NAMALWA (cell line): Measurements from ENCODE around the gene NELL2.

Experiments
- DNase-seq: peaks from one replicate; pipeline ENCODE4 v3.0.0-alpha.2; 2015; ENCODE audit warnings: low spot score

NELL2 gene

DNA sequence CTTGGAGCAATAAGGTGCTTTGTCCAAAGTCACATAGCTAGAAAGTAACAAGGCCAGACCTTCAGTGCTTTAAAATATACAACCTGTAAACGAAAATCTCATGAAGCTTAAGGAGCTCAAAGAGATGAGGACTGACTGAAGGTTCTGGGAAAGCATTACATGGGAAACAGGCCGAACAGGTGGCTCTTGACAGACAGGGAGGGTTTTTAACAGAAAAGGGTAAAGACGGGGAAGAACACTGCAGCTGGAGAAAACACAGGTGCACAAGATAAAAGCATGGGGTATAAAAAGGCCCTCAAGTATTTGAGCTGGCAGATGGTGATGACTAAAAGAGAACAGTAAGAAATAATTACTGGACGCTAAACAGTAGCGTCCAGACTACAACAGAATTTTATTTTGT, 257.2 kb downstream of the NELL2 start:
- peak; percentile 11 for DNase-seq

- no peak for DNase-seq
Observed at GRCh38 chr12:44616402-44616801, 259.7 kb downstream of the NELL2 start.

DNA sequence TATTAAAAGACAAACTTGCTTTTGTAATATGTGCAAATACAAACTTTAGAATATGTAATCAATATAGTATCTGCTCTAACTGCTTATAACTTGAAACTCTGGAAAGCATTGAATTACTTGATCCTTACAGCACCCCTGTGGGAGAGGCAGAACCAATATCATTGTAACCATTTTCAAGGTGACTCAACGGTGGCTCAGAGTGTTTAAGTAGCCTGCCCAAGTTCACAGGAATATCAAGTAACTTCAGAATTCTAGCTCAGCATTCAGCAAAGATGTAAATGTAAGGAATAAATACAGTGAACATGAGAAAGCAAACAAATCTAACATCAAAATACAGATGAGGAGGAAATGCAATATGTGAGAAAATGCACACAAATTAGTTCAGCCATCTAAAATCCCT, 264.6 kb downstream of the NELL2 start:
- DNase-seq: no peak

DNA sequence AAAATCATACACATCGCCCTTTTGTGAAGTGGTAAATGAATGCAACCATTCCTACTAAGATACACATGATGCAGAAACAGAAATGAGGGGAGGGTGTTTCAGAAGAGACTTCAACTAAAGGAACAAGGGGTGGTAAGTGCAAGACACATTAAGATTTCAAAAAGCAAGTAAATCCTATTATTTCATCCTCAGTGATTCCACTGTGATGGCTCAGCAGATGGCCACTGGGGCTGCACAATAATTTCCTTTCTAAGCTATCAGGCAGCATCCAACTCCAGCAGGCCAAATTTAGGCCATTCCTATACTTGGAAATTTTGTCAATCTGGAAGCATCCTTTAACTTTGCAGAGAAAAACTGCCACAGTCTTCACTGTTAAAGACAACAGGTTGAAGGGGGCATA, 272.4 kb downstream of the NELL2 start:
- DNase-seq: no peak

DNA sequence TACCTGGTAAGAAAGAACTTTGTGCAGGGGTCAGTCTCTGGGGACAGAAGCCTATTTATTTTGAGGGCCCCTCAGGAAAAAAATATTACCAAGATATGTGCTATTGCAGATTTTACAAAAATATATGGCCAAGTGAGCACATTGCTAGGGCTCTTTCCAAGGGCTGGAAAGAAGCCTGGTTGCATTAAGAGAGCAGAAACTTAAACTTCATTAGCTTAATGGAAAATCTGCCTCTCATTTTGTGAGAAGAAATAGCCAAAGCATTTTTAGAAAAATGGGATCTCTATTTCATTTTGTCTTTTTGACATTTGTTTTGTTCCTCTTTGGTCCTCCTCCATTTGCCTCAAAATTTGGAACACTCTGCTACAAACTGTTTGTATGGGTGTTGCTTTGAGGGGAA, 283.5 kb downstream of the NELL2 start:
- DNase-seq: no peak

GRCh38 chr12:44589697-44590096, 286.4 kb downstream of the NELL2 start:
- DNase-seq: no peak

DNA sequence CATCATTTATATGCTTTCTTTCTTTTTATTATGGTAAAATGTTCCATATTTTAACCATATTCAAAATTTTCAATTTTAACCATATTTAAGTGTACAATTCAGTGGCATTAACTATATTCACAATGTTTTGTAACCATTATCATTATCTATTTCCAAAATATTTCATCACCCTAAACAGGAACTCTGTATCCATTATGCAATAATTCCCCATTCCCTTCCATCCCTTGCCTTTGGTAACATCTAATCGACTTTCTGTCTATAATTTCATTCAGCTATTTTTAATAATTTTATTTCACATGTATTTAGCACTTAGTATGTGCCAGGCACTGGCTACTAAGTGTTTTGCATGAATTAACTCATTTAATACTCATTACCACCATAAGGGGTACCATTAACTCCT, 287.5 kb downstream of the NELL2 start:
- no peak for DNase-seq

- DNase-seq: no peak
Observed at GRCh38 chr12:44584625-44585024, 291.5 kb downstream of the NELL2 start.

DNA sequence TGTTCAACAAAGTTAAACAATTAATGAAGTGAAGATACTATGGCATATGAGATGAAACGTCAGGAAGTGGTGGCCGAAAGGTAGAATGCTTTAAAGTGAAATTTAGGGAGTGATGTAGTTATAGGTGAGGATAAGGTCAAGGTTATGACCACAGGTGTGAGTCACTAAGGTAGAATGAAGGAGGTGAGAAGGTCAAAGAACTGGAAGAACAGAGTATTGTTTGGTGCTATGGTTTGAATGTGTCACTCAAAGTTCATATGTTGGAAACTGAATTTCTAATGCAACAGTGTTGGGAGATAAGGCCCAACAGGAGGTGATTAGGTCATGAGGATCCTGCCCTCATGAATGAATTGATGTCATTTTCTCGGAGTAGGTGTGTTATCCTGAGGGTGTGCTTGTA, 293.6 kb downstream of the NELL2 start:
- DNase-seq: no peak

- DNase-seq: no peak
Observed at GRCh38 chr12:44581642-44582242, 294.4 kb downstream of the NELL2 start.

GRCh38 chr12:44574586-44574985, 301.5 kb downstream of the NELL2 start:
- no peak for DNase-seq

GRCh38 chr12:44573723-44574122, 302.4 kb downstream of the NELL2 start:
- DNase-seq: no peak

DNA sequence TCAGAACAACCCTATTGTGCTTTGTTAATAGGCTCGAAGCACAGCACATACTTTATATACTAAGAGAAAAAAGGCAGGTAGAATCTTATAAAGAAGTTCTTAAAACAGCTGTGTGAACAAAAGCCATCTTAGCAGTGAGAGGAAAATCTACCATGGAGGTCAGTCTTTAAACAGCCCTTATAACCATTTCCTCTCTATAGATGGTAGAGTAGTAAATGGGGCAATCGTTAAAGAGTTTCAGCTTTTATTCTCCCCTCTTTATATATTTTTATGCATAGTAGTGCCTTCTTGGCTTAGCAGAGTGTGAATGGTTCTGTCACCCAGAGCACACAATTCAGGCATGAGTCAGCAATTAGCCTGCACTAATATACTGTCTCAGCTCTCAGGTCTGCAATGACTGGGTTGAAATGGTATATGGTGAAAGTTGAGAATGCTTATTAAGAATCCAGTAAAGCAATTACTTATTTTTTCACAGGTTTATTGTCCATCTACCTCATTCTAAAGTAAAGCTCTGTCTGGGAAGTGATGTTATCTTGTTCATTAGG, 305.0 kb downstream of the NELL2 start:
- DNase-seq: no peak

DNA sequence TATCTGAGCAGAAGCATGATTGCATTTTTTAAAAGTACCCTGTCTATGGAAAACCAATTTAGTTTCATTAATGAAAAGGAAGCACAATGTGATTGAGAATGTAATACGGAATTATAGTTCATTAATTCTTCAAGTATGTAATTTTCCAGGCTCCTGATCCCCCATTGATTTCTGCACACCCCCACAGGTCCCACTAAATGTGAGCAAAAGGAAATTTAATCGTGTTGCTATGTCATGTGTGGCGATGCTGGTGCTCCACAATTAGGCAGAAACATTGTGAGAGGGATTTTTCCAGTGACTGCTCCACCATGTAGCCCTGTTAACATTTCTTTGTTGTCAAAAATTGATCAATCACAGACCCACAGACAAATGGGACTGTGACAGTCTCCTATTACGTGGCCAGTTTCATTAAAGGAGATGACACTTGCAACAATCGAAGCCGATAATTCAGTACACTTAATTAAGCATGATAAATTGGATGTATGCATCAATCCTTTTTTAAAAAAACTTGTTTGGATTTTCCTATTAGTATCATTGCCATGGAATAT, 306.0 kb downstream of the NELL2 start:
- no peak for DNase-seq

DNA sequence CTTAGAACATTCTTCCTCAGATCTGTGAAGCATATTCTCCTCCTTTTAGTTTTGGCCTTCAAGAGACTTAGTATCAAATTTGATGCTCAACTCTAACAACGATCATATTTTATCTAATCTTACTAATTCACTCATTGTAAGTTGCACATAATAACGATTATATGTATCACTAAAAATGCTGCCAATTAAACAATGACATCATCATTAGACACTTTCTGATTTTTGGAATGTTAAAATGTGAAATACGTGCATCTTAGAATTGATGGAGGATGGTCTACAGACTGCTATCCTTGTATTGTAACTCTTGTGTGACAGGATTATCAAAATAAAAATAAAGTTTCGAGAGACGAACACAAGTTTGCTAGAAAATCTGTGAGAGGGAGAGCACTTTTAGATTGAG, 311.0 kb downstream of the NELL2 start:
- DNase-seq: no peak

- no peak for DNase-seq
Observed at GRCh38 chr12:44563486-44563885, 312.6 kb downstream of the NELL2 start.

DNA sequence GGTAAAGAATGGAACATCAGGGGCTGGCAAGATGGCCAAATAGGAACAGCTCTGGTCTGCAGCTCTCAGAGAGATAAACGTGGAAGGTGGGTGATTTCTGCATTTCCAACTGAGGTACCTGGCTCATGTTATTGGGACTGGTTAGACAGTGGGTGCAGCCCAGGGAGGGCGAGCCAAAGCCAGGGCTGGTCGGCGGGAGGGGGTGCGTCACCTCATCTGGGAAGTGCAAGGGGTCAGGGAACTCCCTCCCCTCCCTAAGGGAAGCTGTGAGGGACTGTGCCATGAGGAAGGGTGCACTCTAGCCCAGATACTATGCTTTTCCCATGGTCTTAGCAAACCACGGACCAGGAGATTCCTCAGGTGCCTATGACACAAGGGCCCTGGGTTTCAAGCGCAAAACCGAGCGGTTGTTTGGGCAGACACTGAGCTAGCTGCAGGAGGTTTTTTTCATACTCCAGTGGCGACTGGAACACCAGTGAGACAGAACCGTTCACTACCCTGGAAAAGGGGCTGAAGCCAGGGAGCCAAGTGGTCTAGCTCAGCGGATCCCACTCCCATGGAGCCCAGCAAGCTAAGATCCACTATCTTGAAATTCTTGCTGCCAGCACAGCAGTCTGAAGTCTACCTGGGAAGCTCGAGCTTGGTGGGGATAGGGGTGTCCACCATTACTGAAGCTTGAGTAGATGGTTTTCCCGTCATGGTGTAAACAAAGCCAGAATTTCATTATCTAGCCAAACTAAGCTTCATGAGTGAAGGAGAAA, 317.6 kb downstream of the NELL2 start:
- DNase-seq: no peak

GRCh38 chr12:44555454-44555853, 320.7 kb downstream of the NELL2 start:
- DNase-seq: no peak

DNA sequence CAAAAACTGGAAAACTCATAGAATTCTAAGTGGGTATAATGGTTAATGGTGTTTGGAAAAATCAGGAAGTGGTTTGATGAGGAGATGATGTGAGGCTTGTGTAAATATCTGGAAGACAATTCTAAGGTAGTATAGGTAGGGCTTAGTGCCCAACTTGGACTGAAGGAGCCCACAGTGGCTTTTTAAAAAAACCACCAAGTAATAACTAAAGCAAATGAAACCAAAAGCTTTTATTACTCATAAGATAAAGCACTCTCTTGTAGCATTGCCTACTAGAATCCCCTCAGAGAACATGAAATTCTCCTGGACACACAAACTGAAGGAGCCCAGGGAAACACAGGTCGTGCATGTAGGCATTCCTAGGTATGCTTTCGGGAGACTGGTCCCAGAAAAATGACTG, 324.5 kb downstream of the NELL2 start:
- DNase-seq: no peak

GRCh38 chr12:44550377-44550776, 325.7 kb downstream of the NELL2 start:
- no peak for DNase-seq

GRCh38 chr12:44546060-44546459, 330.1 kb downstream of the NELL2 start:
- DNase-seq: no peak

DNA sequence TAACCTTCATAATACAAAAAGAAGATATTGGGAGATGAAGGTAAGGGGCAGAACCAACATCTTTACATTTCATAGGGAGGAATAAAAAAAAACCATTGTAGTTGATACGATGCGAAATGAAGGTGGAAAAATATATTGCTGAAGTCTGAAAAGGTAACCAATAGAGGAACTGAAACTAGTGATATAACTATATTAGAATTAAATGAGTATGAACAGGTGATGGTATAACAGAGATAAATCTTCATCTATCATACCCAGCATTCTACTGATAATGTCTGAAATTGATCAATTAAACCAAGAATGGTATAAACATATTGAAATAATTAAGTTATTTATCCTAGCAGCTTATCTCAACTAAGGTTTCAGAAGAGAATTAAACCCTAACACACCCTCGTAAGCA, 332.1 kb downstream of the NELL2 start:
- no peak for DNase-seq

GRCh38 chr12:44542716-44543115, 333.4 kb downstream of the NELL2 start:
- DNase-seq: no peak
